Neuronal stem cell (in vitro differentiated cells): ENCODE results near the gene CTNND2.

Experiments
- DNase-seq: peaks from one replicate; pipeline ENCODE4 v3.0.0-alpha.2; 2013; ENCODE audit warnings: low spot score
- H2AFZ ChIP-seq: one replicate; pipeline ENCODE4 v1.6.1; 2013; ENCODE audit warnings: mild to moderate bottlenecking, low read length, inconsistent platforms
- H2AK5ac ChIP-seq: 2 replicates; pipeline ENCODE4 v1.6.1; 2013; ENCODE audit warnings: low read depth, mild to moderate bottlenecking, inconsistent platforms, low read length, moderate library complexity, mixed read lengths
- H2BK120ac ChIP-seq: 2 replicates; pipeline ENCODE4 v1.6.1; 2013; ENCODE audit warnings: low read depth, mild to moderate bottlenecking, inconsistent platforms, low read length, moderate library complexity, mixed read lengths
- H2BK12ac ChIP-seq: one replicate; pipeline ENCODE4 v1.6.1; 2013; ENCODE audit warnings: low read length, inconsistent platforms
- H2BK15ac ChIP-seq: 2 replicates; pipeline ENCODE4 v1.6.1; 2013; ENCODE audit warnings: mild to moderate bottlenecking, low read length, inconsistent platforms, mixed read lengths
- H2BK5ac ChIP-seq: one replicate; pipeline ENCODE4 v1.6.1; 2013; ENCODE audit warnings: inconsistent platforms, mild to moderate bottlenecking, low read length, moderate library complexity
- H3K14ac ChIP-seq: one replicate; pipeline ENCODE4 v1.6.1; 2013; ENCODE audit warnings: low read length, inconsistent platforms
- H3K18ac ChIP-seq: 2 replicates; pipeline ENCODE4 v1.6.1; 2013; ENCODE audit warnings: low read length, inconsistent platforms
- H3K23ac ChIP-seq: 2 replicates; pipeline ENCODE4 v1.6.1; 2013; ENCODE audit warnings: low read depth, mild to moderate bottlenecking, mixed read lengths, low read length, inconsistent platforms; ENCODE audit not compliant: poor library complexity
- H3K27ac ChIP-seq: replicated peaks from 3 replicates; pipeline ENCODE4 v1.5.1; 2013; ENCODE audit warnings: low read length, inconsistent platforms
- H3K27me3 ChIP-seq, 3 experiments: 2 replicates each; pipeline ENCODE4 v1.6.1; 2013; ENCODE audit warnings: low read length in 3 of 3, mild to moderate bottlenecking in 2 of 3, inconsistent platforms in 1 of 3, low read depth in 1 of 3, mixed read lengths in 1 of 3, moderate library complexity in 1 of 3; ENCODE audit not compliant: control insufficient read depth in 3 of 3, insufficient read depth in 3 of 3
- H3K36me3 ChIP-seq, 2 donors: replicated peaks in 1 of 2; 2 replicates each; pipeline ENCODE4 v1.6.1; 2013; ENCODE audit warnings: low read length in 2 of 2; ENCODE audit not compliant: control insufficient read depth in 2 of 2, insufficient read depth in 2 of 2
- H3K4ac ChIP-seq: 2 replicates; pipeline ENCODE4 v1.6.1; 2013; ENCODE audit warnings: inconsistent platforms, mild to moderate bottlenecking, low read length, moderate library complexity
- H3K4me1 ChIP-seq, 2 donors: 1 replicate in 1 of 2; 2 replicates in 1 of 2; pipeline ENCODE4 v1.6.1; 2013; ENCODE audit warnings: low read length in 2 of 2, low read depth in 1 of 2; ENCODE audit not compliant: control insufficient read depth in 2 of 2, insufficient read depth in 1 of 2
- H3K4me2 ChIP-seq: one replicate; pipeline ENCODE4 v1.6.1; 2013; ENCODE audit warnings: mild to moderate bottlenecking, low read length, inconsistent platforms; ENCODE audit not compliant: insufficient read depth, poor library complexity, severe bottlenecking
- H3K4me3 ChIP-seq, 2 donors: 2 replicates each; pipeline ENCODE4 v1.5.1; 2013; ENCODE audit warnings: low read length in 2 of 2, mild to moderate bottlenecking in 2 of 2, inconsistent platforms in 1 of 2, moderate library complexity in 1 of 2
- H3K79me1 ChIP-seq: one replicate; pipeline ENCODE4 v1.6.1; 2013; ENCODE audit warnings: low read depth, mild to moderate bottlenecking, inconsistent platforms, low read length, moderate library complexity
- H3K9ac ChIP-seq: one replicate; pipeline ENCODE4 v1.6.1; 2013; ENCODE audit warnings: mild to moderate bottlenecking, low read depth, low read length, inconsistent platforms; ENCODE audit not compliant: poor library complexity
- H3K9me3 ChIP-seq, 2 donors: replicated peaks in 1 of 2; 2 replicates each; pipeline versions ENCODE3 to v1.6.1; 2013; ENCODE audit warnings: low read length in 2 of 2, mild to moderate bottlenecking in 2 of 2, inconsistent platforms in 1 of 2, low read depth in 1 of 2, mixed read lengths in 1 of 2, moderate library complexity in 1 of 2; ENCODE audit not compliant: control insufficient read depth in 2 of 2, insufficient read depth in 1 of 2
- H4K8ac ChIP-seq: one replicate; pipeline ENCODE4 v1.6.1; 2013; ENCODE audit warnings: low read depth, mild to moderate bottlenecking, inconsistent platforms, low read length, moderate library complexity
- H4K91ac ChIP-seq: one replicate; pipeline ENCODE4 v1.6.1; 2013; ENCODE audit warnings: low read length, low read depth, mild to moderate bottlenecking, inconsistent platforms; ENCODE audit not compliant: poor library complexity
- WGBS, 2 donors: extraction: QIAGEN DNeasy Blood & Tissue Kit; methylation state at CpG; one replicate each; pipeline ENCODE4 v1.1.7; 2013; ENCODE audit warnings: missing lambda C conversion rate in 2 of 2, mixed read lengths in 1 of 2; ENCODE audit not compliant: insufficient read length in 2 of 2, insufficient replicate concordance in 1 of 2; ENCODE audit errors: extremely low coverage in 2 of 2; 5-methylcytosine and 5-hydroxymethylcytosine counted together

Gene CTNND2

DNA sequence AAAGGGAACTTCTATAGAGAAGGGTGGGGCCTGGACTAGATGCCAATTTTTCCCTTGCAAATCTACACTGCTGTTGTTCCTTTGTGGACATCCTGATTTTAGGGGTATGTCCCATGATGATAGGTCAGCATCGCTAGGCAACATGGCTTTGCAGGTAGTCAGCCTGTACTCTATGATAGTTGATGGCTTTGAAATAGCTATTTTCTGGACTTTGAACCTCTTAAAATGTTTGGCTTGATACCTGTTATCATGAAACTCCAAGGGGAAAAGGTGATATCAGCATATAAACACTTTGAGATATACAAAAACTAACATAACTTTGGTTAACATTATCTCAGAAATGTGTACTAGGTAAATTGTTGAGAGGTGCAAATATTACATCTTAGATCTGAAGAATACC, 533.2 kb downstream of the CTNND2 start:
- no peak for DNase-seq
- Histone ChIP-seq H3K9me3 (no peaks in the 10 kb centered on the region), H3K18ac (no peak overlapping the region), H2AFZ (no peak overlapping the region), H2BK120ac (no peak overlapping the region), H3K23ac (no peak overlapping the region), H3K27me3 (no peaks in the 10 kb centered on the region), H2BK15ac (no peak overlapping the region), H3K27ac (no peak overlapping the region), H2BK12ac (no peak overlapping the region), H3K4ac (no peak overlapping the region), H3K4me3 (no peak overlapping the region), H4K91ac (no peak overlapping the region), H2BK5ac (no peak overlapping the region), H4K8ac (no peak overlapping the region), H3K36me3 (peaks cover 0 to 36% of the 10 kb centered on the region in 2 donors), H3K79me1 (no peaks in the 10 kb centered on the region), H3K4me2 (no peak overlapping the region), H3K9ac (no peak overlapping the region), H3K14ac (no peak overlapping the region), H2AK5ac (no peak overlapping the region), H3K4me1 (peaks cover 0 to 2% of the 10 kb centered on the region in 2 donors)
- no CpG with 5 or more reads among the region's 1 CpG for WGBS, 2 donors

DNA sequence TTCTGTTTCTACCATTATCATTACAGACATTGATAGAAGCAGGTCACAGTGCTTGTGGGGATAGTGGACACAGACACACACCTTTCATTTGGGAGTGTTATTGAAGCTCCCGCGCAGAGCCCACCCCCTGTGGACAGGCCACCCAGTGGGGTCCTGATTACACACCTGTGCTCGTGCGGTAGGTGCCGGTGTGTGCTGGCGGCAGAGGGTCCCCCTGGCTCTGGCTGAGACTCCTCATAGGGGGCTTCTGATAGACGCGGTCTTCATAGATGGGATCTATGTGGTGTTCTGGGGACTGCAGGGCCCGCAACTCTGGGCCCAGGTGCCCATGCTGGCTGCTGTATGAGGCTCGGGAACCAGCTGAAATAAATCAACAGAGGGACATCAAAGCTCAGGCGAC, 539.7 kb downstream of the CTNND2 start:
- H3K23ac ChIP-seq: no peak overlapping the region
- H3K14ac ChIP-seq: no peak overlapping the region
- H3K18ac ChIP-seq: no peak overlapping the region
- H3K4me1 ChIP-seq: no peaks in the 10 kb centered on the region
- WGBS, 2 donors: no CpG with 5 or more reads among the region's 11 CpGs
- no peak overlapping the region for H3K4me3 ChIP-seq
- no peak overlapping the region for H2BK5ac ChIP-seq
- no peak overlapping the region for H3K4ac ChIP-seq
- H3K9me3 ChIP-seq: peaks cover 0 to 8% of the 10 kb centered on the region in 2 donors
- H3K27me3 ChIP-seq: no peaks in the 10 kb centered on the region
- no peak overlapping the region for H2BK12ac ChIP-seq
- no peak overlapping the region for H2BK120ac ChIP-seq
- no peak overlapping the region for H2AFZ ChIP-seq
- H3K36me3 ChIP-seq: peaks cover 0 to 70% of the 10 kb centered on the region in 2 donors
- no peak overlapping the region for H2AK5ac ChIP-seq
- no peaks in the 10 kb centered on the region for H3K79me1 ChIP-seq
- H3K4me2 ChIP-seq: no peak overlapping the region
- no peak for DNase-seq
- H3K27ac ChIP-seq: no peak overlapping the region
- no peak overlapping the region for H4K91ac ChIP-seq
- H4K8ac ChIP-seq: no peak overlapping the region
- no peak overlapping the region for H2BK15ac ChIP-seq
- H3K9ac ChIP-seq: peak overlapping the region; percentile 31

DNA sequence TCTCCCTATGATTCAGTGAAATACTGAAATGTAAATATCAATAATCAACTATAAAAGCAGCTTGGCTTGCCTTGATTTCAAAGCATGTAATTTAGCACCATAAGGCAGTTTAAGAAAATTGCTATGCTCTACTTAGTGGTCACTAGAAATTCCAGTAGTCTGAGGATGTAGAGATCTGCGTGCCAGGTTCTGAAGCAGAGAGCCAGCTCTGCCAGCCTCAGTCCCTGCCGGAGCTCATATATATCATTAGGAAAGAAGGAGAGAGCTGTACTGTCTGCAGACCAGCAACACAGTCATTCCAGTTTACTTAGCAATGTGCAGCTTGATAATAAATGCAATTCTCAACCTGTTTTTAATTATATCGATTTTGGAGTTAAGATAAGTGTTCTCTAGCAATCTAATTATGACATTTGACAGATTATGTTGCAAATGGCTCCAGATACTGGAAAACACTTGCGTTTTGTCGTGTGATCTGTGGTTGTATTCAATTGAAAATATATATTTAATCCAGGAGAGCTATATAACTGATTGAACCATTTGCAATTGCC, 540.5 kb downstream of the CTNND2 start:
- Histone ChIP-seq H3K18ac (no peak overlapping the region), H3K4me3 (no peak overlapping the region), H3K79me1 (no peaks in the 10 kb centered on the region), H2BK12ac (no peak overlapping the region), H3K9me3 (peaks cover 0 to 12% of the 10 kb centered on the region in 2 donors), H3K14ac (no peak overlapping the region), H2BK5ac (no peak overlapping the region), H3K9ac (no peak overlapping the region), H2AK5ac (no peak overlapping the region), H2BK15ac (no peak overlapping the region), H3K27me3 (no peaks in the 10 kb centered on the region), H3K27ac (no peak overlapping the region), H4K8ac (no peak overlapping the region), H3K23ac (no peak overlapping the region), H3K4me2 (no peak overlapping the region), H3K36me3 (peaks cover 0 to 75% of the 10 kb centered on the region in 2 donors), H2AFZ (no peak overlapping the region), H3K4ac (no peak overlapping the region), H3K4me1 (no peaks in the 10 kb centered on the region), H4K91ac (no peak overlapping the region), H2BK120ac (no peak overlapping the region)
- no CpG with 5 or more reads among the region's 5 CpGs for WGBS, 2 donors
- DNase-seq: no peak

DNA sequence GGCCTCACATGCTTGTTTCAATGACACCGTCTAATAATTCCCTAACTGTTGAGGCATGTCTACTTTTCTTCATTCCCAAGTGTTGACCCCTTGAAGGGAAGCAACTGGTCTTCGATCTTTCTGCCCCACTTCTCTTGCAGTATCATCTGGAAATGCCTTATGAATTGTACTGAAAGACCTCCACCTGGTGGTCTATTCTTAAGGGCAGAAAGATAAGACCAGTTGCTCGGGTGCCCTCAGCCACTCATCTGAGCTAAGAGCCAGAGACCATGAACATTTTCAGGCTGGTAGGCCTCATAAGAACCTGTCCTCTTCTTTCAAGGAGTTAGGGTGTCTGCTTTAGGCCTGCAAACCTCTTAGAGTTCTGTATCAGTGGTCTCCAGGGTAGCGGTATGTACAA, 542.5 kb downstream of the CTNND2 start:
- H4K91ac ChIP-seq: no peak overlapping the region
- WGBS, 2 donors: no CpG with 5 or more reads among the region's 4 CpGs
- no peak overlapping the region for H3K4me2 ChIP-seq
- H3K27me3 ChIP-seq: no peaks in the 10 kb centered on the region
- no peak overlapping the region for H2BK15ac ChIP-seq
- H3K36me3 ChIP-seq: peaks cover 0 to 83% of the 10 kb centered on the region in 2 donors
- H2BK5ac ChIP-seq: no peak overlapping the region
- H3K4me3 ChIP-seq: no peak overlapping the region
- H3K18ac ChIP-seq: no peak overlapping the region
- no peak overlapping the region for H3K9ac ChIP-seq
- H3K4ac ChIP-seq: no peak overlapping the region
- no peak for DNase-seq
- no peak overlapping the region for H2AK5ac ChIP-seq
- no peaks in the 10 kb centered on the region for H3K79me1 ChIP-seq
- no peak overlapping the region for H2BK120ac ChIP-seq
- H3K27ac ChIP-seq: no peak overlapping the region
- H3K4me1 ChIP-seq: no peaks in the 10 kb centered on the region
- no peak overlapping the region for H3K23ac ChIP-seq
- no peak overlapping the region for H2AFZ ChIP-seq
- no peak overlapping the region for H4K8ac ChIP-seq
- no peak overlapping the region for H3K14ac ChIP-seq
- peaks cover 0 to 18% of the 10 kb centered on the region in 2 donors for H3K9me3 ChIP-seq
- H2BK12ac ChIP-seq: no peak overlapping the region
